ENCODE data around the gene CA4.
"Not testable (repeated sequence)": the region's sequence is repeated elsewhere in the genome, so short reads cannot be mapped to it uniquely, and the experiment has no call there.

Gene CA4

GRCh38 chr17:60149691-60150582 is at the start of gene CA4:
Gene CA4, plus strand, starts transcription at chr17:60149973. Its CDS starts 62 bp downstream, at chr17:60150035.
- Histone ChIP-seq H3K27me3 (ENCODE audit: insufficient read depth, poor library complexity, severe bottlenecking) (peaks cover 65% of the 10 kb centered on the region), H3K36me3 (ENCODE audit: low read depth) (no peaks in the 10 kb centered on the region), H3K4me1 (ENCODE audit: insufficient read depth, poor library complexity, severe bottlenecking) (no peaks in the 10 kb centered on the region), H3K9me3 (ENCODE audit: severe bottlenecking) (no peaks in the 10 kb centered on the region), H3K4me3 (ENCODE audit: severe bottlenecking) (no peak within 1 kb of the TSS), H3K27ac (ENCODE audit: poor library complexity, severe bottlenecking) (no peak within 1 kb of the TSS)
- ATAC-seq (ENCODE audit: low read depth) (no peak), DNase-seq (ENCODE audit: low spot score) (no peak)
- no peak for TF ChIP-seq CTCF (IDR thresholded peaks at IDR 0.05; ENCODE audit: poor library complexity, severe bottlenecking)

DNA sequence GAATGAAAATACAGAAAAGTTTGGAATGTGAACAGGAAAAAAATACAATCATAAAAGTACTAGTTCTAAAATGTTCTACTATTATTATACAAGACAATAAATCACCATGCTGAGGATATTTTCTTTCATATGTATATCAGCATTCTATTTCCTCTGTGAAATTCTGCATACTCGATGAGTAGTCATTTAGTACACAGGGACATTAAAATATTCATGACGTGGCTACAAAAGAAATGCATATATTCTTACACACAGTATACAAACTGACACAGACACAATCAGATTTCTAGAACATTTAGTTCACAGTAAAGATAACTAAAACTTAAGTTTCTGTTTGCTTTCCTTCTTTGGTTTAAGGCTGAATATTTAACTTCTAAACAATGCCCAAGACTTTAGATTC is 49.2 kb upstream of the CA4 start:
- not testable (repeated sequence) for DNase-seq (ENCODE audit: low spot score); H3K27ac ChIP-seq (ENCODE audit: poor library complexity, severe bottlenecking); H3K4me1 ChIP-seq (ENCODE audit: insufficient read depth, poor library complexity, severe bottlenecking)

GRCh38 chr17:60102015-60102631 is 47.6 kb upstream of the CA4 start:
- not testable (repeated sequence) for H3K4me1 ChIP-seq (ENCODE audit: insufficient read depth, poor library complexity, severe bottlenecking); H3K27me3 ChIP-seq (ENCODE audit: insufficient read depth, poor library complexity, severe bottlenecking); H3K27ac ChIP-seq (ENCODE audit: poor library complexity, severe bottlenecking); ATAC-seq (ENCODE audit: low read depth); DNase-seq (ENCODE audit: low spot score); H3K36me3 ChIP-seq (ENCODE audit: low read depth); H3K9me3 ChIP-seq (ENCODE audit: severe bottlenecking); H3K4me3 ChIP-seq (ENCODE audit: severe bottlenecking)

More for the DNA sequence above, 49.2 kb upstream of the CA4 start:
- not testable (repeated sequence) for H3K36me3 ChIP-seq (ENCODE audit: low read depth); H3K4me3 ChIP-seq (ENCODE audit: severe bottlenecking); H3K27me3 ChIP-seq (ENCODE audit: insufficient read depth, poor library complexity, severe bottlenecking); H3K9me3 ChIP-seq (ENCODE audit: severe bottlenecking); ATAC-seq (ENCODE audit: low read depth)

GRCh38 chr17:60102632-60103096 is 47.1 kb upstream of the CA4 start:
- no peak for DNase-seq (ENCODE audit: low spot score)
- H3K36me3 ChIP-seq (ENCODE audit: low read depth), result no peaks in the 10 kb centered on the region
- H3K4me3 ChIP-seq (ENCODE audit: severe bottlenecking), result no peak overlapping the region
- H3K27ac ChIP-seq (ENCODE audit: poor library complexity, severe bottlenecking), result no peak overlapping the region
- no peaks in the 10 kb centered on the region for H3K9me3 ChIP-seq (ENCODE audit: severe bottlenecking)
- no peak for ATAC-seq (ENCODE audit: low read depth)
- no peak for TF ChIP-seq CTCF (IDR thresholded peaks at IDR 0.05; ENCODE audit: poor library complexity, severe bottlenecking)
- no peaks in the 10 kb centered on the region for H3K27me3 ChIP-seq (ENCODE audit: insufficient read depth, poor library complexity, severe bottlenecking)
- peaks cover 4% of the 10 kb centered on the region for H3K4me1 ChIP-seq (ENCODE audit: insufficient read depth, poor library complexity, severe bottlenecking)

DNA sequence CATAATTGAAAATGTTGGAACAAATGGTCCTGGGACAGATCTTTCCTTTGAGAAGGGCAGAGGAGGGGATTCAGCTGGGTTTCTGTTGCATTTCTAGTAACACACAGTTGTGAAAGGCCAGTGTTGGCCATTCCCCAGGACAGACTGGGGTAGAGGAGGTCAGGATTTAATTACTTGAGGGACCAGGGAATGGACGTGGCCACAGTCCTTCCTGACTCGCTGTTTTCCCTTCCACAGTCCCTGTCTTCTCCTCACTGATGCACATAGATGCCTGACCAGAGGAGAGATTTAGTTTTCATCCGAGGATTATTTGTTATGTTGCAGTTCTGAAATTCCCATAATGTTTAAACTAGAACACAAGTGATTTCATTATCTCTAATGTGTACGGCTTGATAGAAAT is 45.8 kb upstream of the CA4 start:
- no peak for DNase-seq (ENCODE audit: low spot score)

More for the DNA sequence above, 45.8 kb upstream of the CA4 start:
- no peak overlapping the region for H3K27ac ChIP-seq (ENCODE audit: poor library complexity, severe bottlenecking)
- H3K4me3 ChIP-seq (ENCODE audit: severe bottlenecking), result no peak overlapping the region
- H3K4me1 ChIP-seq (ENCODE audit: insufficient read depth, poor library complexity, severe bottlenecking), result peaks cover under 1% of the 10 kb centered on the region
- H3K36me3 ChIP-seq (ENCODE audit: low read depth), result no peaks in the 10 kb centered on the region
- TF ChIP-seq CTCF (IDR thresholded peaks at IDR 0.05; ENCODE audit: poor library complexity, severe bottlenecking), result no peak
- H3K9me3 ChIP-seq (ENCODE audit: severe bottlenecking), result no peaks in the 10 kb centered on the region
- ATAC-seq (ENCODE audit: low read depth), result no peak
- no peaks in the 10 kb centered on the region for H3K27me3 ChIP-seq (ENCODE audit: insufficient read depth, poor library complexity, severe bottlenecking)

Data from RWPE2 (cell line).